Brain microvascular endothelial cell (primary cell): ENCODE results near the gene NAPSA.
A peak's percentile ranks its signal among the peaks of the same experiment; 100 is the strongest.
"Not testable (repeated sequence)": the region's sequence is repeated elsewhere in the genome, so short reads cannot be mapped to it uniquely, and the experiment has no call there.

ENCODE experiments used
- DNase-seq: peaks from one replicate; pipeline ENCODE4 v3.0.0-alpha.2; 2020
- H3K27ac ChIP-seq: fragments of 250-450 bp; sonication (Bioruptor Pico); 2 replicates; pipeline ENCODE4 v1.5.1; 2020; ENCODE audit warnings: mild to moderate bottlenecking, moderate library complexity
- H3K27me3 ChIP-seq: fragments of 250-450 bp; sonication (Bioruptor Pico); replicated peaks from 2 replicates; pipeline ENCODE4 v1.5.1; 2020; ENCODE audit warnings: mild to moderate bottlenecking
- H3K36me3 ChIP-seq: fragments of 250-450 bp; sonication (Bioruptor Pico); replicated peaks from 2 replicates; pipeline ENCODE4 v1.5.1; 2020; ENCODE audit warnings: mild to moderate bottlenecking
- H3K4me3 ChIP-seq: 2 replicates; pipeline ENCODE4 v1.5.1; 2011; ENCODE audit warnings: low read depth, mild to moderate bottlenecking, control low read depth, low read length, moderate library complexity
- in situ Hi-C: cut with HindIII; loops from 2 replicates; pipeline ENCODE4 v1.10.0; 2017; ENCODE audit warnings: low sequenced_read_pairs, low pct_ligation_motif_present
- TF ChIP-seq, protein P1 (sequence below): IDR thresholded peaks from 2 replicates; pipeline ENCODE4 v1.5.1; 2011; ENCODE audit warnings: low read depth, mild to moderate bottlenecking, moderate library complexity, low read length, control low read depth, inconsistent platforms; ENCODE audit errors: missing control alignments

NAPSA gene

GRCh38 chr19:50358483-50359327 is 6.7 kb downstream of the NAPSA start:
- in situ Hi-C loops: no loop called here
- peak overlapping the region; percentile 48 for H3K4me3 ChIP-seq
- H3K27ac ChIP-seq: no peak overlapping the region
- no peak for DNase-seq
- TF ChIP-seq, protein P1, sequence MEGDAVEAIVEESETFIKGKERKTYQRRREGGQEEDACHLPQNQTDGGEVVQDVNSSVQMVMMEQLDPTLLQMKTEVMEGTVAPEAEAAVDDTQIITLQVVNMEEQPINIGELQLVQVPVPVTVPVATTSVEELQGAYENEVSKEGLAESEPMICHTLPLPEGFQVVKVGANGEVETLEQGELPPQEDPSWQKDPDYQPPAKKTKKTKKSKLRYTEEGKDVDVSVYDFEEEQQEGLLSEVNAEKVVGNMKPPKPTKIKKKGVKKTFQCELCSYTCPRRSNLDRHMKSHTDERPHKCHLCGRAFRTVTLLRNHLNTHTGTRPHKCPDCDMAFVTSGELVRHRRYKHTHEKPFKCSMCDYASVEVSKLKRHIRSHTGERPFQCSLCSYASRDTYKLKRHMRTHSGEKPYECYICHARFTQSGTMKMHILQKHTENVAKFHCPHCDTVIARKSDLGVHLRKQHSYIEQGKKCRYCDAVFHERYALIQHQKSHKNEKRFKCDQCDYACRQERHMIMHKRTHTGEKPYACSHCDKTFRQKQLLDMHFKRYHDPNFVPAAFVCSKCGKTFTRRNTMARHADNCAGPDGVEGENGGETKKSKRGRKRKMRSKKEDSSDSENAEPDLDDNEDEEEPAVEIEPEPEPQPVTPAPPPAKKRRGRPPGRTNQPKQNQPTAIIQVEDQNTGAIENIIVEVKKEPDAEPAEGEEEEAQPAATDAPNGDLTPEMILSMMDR: no peak
- no peaks in the 10 kb centered on the region for H3K36me3 ChIP-seq
- H3K27me3 ChIP-seq: no peaks in the 10 kb centered on the region

- in situ Hi-C loops: no loop called here
- Histone ChIP-seq H3K4me3 (peak overlapping the region; percentile 44), H3K36me3 (no peaks in the 10 kb centered on the region), H3K27me3 (no peaks in the 10 kb centered on the region), H3K27ac (no peak overlapping the region)
- peak; percentile 69 for DNase-seq
- TF ChIP-seq, protein P1: peak; percentile 86
Observed at GRCh38 chr19:50357178-50358100, 8.0 kb downstream of the NAPSA start.

- DNase-seq: no peak
- no peaks in the 10 kb centered on the region for H3K36me3 ChIP-seq
- H3K27me3 ChIP-seq: no peaks in the 10 kb centered on the region
- in situ Hi-C loops: no loop called here
- no peak overlapping the region for H3K27ac ChIP-seq
- TF ChIP-seq, protein P1: no peak
- H3K4me3 ChIP-seq: no peak overlapping the region
Observed at GRCh38 chr19:50356691-50357177, 8.7 kb downstream of the NAPSA start.

DNA sequence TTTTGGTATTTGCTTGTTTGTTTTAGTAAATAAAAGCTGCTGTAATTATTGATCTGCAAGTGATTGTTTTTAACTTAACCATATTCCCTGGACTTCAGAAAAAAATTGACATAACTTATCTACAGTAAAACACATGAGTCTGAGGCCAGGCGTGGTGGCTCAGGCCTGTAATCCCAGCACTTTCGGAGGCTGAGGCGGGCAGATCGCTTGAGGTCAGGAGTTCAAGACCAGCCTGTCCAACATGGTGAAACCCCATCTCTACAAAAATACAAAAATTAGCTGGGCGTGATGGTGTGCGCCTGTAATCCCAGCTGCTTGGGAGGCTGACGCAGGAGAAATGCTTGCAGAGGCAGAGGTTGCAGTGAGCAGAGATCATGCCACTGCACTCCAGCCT is 12.0 kb downstream of the NAPSA start:
- H3K4me3 ChIP-seq, H3K27me3 ChIP-seq, H3K27ac ChIP-seq, in situ Hi-C loops, DNase-seq, H3K36me3 ChIP-seq: not testable (repeated sequence)

DNA sequence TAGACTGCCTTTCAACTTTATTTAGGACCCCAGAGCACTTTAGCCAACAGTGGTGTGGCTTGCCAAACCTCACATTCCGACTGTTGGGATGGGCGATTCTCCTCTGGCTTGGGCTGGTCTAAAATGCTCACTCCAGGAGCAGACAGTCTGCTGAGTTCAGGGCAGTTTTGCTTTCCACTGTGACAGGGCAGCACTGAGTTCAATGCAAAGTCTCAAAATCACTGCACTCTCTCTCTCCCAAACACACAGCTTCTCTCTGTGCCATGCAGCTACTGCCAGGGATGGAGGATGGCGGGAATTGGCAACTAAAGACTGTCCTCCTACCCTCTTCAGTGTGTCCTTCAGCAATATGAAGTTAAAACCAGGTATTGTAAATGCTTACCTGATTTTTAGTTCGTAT is 13.2 kb downstream of the NAPSA start:
- Histone ChIP-seq H3K27me3 (no peaks in the 10 kb centered on the region), H3K36me3 (no peaks in the 10 kb centered on the region), H3K4me3 (no peak overlapping the region), H3K27ac (no peak overlapping the region)
- DNase-seq: no peak
- TF ChIP-seq, protein P1: no peak
- in situ Hi-C loops: no loop called here
